ENCODE measurements around the gene BBOF1.

DNA sequence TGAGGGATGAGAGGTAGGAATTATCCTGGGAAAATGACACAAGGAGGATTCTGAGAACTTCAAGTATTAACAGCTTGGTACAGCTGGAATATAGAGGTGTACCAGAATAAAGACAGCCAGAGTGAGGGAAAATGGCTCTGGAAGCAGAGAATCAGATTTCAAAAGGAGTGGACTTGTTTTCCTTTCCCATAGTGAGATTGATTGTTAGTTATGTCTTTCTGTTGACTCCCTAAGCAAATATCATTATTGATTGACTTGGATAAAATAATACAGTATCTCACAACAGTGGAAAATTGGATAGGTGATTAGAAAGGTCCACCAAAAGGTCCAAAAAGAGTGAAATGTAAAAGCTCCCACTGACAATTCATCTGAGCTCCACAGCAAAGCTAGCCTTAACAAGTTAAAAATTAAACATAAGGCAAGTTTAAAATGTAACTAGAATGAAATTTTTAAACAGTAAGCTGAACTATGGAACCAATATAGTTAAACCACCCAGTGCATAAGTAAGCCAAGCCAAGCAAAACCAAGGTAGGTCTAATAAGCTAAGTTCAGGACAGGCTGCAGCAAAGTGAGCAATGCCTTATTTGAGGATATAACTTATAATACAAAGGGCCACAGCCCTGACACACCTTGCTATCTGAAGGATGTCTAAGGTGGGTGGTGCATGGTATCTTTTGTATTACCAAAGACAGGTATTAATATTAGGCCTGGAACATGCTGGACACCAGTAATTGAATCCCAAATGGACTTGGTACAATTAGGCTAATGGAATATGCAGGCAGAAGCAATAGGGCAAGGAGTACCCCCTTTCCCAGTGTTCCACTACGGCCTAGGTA is 21.8 kb upstream of the BBOF1 start:
- TF ChIP-seq, protein P1, sequence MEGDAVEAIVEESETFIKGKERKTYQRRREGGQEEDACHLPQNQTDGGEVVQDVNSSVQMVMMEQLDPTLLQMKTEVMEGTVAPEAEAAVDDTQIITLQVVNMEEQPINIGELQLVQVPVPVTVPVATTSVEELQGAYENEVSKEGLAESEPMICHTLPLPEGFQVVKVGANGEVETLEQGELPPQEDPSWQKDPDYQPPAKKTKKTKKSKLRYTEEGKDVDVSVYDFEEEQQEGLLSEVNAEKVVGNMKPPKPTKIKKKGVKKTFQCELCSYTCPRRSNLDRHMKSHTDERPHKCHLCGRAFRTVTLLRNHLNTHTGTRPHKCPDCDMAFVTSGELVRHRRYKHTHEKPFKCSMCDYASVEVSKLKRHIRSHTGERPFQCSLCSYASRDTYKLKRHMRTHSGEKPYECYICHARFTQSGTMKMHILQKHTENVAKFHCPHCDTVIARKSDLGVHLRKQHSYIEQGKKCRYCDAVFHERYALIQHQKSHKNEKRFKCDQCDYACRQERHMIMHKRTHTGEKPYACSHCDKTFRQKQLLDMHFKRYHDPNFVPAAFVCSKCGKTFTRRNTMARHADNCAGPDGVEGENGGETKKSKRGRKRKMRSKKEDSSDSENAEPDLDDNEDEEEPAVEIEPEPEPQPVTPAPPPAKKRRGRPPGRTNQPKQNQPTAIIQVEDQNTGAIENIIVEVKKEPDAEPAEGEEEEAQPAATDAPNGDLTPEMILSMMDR (IDR thresholded peaks at IDR 0.05) = no peak
- TF ChIP-seq, protein P2, sequence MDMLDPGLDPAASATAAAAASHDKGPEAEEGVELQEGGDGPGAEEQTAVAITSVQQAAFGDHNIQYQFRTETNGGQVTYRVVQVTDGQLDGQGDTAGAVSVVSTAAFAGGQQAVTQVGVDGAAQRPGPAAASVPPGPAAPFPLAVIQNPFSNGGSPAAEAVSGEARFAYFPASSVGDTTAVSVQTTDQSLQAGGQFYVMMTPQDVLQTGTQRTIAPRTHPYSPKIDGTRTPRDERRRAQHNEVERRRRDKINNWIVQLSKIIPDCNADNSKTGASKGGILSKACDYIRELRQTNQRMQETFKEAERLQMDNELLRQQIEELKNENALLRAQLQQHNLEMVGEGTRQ (IDR thresholded peaks at IDR 0.05) = no peak
- TF ChIP-seq KDM1A (IDR thresholded peaks at IDR 0.05; ENCODE audit: low read depth) = no peak
- TF ChIP-seq RAD21 (conservative IDR thresholded peaks at IDR 0.05 in 1 of 2, IDR thresholded peaks at IDR 0.05 in 1 of 2) = no peak
- no peak for TF ChIP-seq POLR2A (IDR thresholded peaks at IDR 0.05; ENCODE audit: low read length)
- TF ChIP-seq, protein P3, sequence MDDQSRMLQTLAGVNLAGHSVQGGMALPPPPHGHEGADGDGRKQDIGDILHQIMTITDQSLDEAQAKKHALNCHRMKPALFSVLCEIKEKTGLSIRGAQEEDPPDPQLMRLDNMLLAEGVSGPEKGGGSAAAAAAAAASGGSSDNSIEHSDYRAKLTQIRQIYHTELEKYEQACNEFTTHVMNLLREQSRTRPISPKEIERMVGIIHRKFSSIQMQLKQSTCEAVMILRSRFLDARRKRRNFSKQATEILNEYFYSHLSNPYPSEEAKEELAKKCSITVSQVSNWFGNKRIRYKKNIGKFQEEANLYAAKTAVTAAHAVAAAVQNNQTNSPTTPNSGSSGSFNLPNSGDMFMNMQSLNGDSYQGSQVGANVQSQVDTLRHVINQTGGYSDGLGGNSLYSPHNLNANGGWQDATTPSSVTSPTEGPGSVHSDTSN (IDR thresholded peaks at IDR 0.05) = no peak
- TF ChIP-seq MYC (IDR thresholded peaks at IDR 0.05; ENCODE audit: borderline replicate concordance, low read length) = no peak
- no peak for TF ChIP-seq CBX2 (IDR thresholded peaks at IDR 0.05; ENCODE audit: borderline replicate concordance, low read depth)
